Activated CD8-positive, alpha-beta memory T cell treated with anti-CD3 and anti-CD28 coated beads for 48 hours (primary cell): ENCODE measurements around the gene ANGPTL7.
"Not testable (repeated sequence)": the region's sequence is repeated elsewhere in the genome, so short reads cannot be mapped to it uniquely, and the experiment has no call there.

ENCODE experiments used
- DNase-seq, 3 experiments: peaks; one replicate each; pipeline ENCODE4 v3.0.0-alpha.2; 2020; ENCODE audit warnings: low read depth in 2 of 3, low spot score in 2 of 3

Gene ANGPTL7, protein sequence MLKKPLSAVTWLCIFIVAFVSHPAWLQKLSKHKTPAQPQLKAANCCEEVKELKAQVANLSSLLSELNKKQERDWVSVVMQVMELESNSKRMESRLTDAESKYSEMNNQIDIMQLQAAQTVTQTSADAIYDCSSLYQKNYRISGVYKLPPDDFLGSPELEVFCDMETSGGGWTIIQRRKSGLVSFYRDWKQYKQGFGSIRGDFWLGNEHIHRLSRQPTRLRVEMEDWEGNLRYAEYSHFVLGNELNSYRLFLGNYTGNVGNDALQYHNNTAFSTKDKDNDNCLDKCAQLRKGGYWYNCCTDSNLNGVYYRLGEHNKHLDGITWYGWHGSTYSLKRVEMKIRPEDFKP

GRCh38 chr1:11188858-11189451 is at the start of gene ANGPTL7:
Gene ANGPTL7, plus strand, starts transcription at chr1:11189355. Its CDS starts 225 bp downstream, at chr1:11189580.
- no peak for DNase-seq

- DNase-seq, result no peak
Observed at GRCh38 chr1:11142618-11143391, 46.4 kb upstream of the ANGPTL7 start.

DNA sequence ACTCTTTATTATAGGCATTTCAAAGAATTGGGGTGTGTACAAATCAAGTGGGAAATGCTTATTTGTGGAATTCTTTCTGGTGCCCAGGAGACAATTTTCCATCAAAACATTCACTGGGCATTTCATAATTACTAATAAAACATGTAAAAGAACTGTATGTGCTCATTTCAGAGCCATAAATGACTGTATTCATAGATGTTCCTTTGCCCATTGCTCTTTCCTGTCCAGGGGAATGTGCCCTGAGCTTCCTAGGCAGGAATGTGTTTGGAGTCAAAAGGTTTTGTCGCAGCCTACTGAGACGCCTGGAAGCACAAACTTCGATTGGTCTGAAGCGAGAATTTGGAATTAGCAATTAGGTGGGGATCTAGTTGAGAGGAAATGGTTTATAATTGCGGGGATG is 45.8 kb upstream of the ANGPTL7 start:
- DNase-seq, result no peak

- DNase-seq, result no peak
Observed at GRCh38 chr1:11143907-11144306, 45.2 kb upstream of the ANGPTL7 start.

GRCh38 chr1:11144570-11145256 is 44.4 kb upstream of the ANGPTL7 start:
- DNase-seq, result no peak

DNA sequence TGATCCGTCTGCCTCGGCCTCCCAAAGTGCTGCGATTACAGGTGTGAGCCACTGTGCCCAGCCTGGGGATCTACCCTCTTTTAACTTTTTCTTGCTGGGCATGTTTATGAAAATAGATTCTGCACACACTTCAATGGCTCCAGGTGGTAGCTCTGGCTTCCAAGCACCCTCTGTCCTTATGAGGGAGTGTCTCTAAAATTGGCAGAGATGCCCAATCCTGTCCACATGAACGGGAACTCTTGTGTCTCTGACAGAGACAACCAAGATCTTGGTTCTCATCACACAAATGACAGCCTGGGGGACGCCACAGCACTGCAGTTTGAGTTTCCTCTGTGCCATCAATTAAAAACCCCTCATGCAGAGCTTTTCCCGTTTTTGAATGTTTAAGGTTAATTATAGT is 43.4 kb upstream of the ANGPTL7 start:
- DNase-seq, result no peak

- no peak for DNase-seq
Observed at GRCh38 chr1:11147197-11147770, 41.9 kb upstream of the ANGPTL7 start.

- no peak for DNase-seq
Observed at GRCh38 chr1:11150326-11150725, 38.8 kb upstream of the ANGPTL7 start.

- DNase-seq, result no peak
Observed at GRCh38 chr1:11151114-11151513, 38.0 kb upstream of the ANGPTL7 start.

DNA sequence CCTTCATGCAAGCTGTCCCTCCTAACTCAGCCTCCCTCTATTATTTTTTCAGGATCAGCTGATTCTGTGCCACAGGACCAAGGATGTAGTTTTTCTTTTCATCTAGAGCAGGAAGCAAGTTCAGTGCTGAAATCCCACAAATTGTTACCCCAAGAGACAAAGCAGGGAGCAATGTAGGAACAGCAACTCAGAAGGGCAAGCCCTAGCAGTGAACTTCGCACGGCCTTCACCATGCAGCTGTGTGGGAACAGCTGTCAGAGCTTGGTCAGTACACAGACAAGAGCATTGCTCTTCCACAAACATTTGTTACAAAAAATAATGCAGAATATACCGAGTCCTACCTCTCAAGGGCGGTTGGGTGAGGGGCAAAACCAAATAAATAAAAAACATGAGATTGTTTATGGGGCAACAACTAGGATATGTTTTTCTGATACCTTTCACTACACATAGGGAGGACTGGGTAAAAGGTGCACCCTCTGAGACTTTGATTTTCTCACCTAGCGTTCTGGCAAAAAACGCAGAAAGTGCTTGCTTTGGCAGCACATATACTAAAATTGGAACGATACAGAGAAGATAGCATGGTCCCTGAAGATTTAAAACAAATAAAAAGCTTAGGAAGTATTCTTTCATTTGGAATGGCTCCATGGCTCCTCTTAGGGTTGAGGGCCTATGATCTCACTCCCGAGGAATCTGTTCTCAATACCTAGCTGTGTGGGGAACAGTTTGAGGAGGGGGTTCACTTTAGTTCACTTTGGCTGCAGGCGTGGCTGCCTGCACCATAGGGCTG is 37.1 kb upstream of the ANGPTL7 start:
- DNase-seq, result no peak

- DNase-seq, result no peak
Observed at GRCh38 chr1:11152755-11153154, 36.4 kb upstream of the ANGPTL7 start.

DNA sequence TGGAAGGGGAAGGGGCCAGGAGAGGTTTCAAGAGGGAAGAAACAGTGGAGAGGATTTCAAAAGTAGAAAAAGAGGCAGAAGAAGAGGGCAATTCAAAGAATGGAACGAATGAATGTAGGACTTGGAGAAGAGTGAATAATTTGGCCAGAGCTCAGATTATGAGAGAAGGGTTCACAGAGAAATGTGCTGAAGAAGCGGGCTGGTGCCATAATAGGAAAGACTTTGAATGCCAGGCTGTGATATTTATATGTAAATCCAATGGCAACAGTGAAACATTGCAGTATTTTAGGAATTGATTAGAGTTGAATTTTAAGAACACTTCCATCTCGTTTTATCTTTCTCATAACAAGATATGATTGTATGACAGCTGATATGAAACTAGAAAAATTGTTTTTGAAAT is 36.0 kb upstream of the ANGPTL7 start:
- DNase-seq, result no peak

- no peak for DNase-seq
Observed at GRCh38 chr1:11156441-11156840, 32.7 kb upstream of the ANGPTL7 start.

DNA sequence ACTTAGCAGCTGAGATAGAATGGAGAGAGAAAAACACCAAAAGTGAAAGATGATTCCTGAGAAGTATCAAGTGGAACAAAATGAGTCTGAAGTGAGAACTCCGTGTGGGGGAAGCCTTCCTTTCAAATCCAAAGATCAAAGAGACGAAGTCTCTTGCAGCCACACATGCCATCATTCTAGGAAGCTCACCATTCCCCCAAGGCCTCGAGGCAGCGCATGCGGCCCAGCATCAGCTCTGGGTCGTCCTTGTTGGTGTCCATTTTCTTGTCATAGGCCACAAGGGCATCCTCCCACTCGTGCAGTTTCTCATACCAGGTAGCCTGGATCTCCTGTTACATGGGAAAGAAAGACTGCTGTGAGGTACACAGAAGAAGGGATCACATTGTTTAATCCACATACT is 32.2 kb upstream of the ANGPTL7 start:
- no peak for DNase-seq

DNA sequence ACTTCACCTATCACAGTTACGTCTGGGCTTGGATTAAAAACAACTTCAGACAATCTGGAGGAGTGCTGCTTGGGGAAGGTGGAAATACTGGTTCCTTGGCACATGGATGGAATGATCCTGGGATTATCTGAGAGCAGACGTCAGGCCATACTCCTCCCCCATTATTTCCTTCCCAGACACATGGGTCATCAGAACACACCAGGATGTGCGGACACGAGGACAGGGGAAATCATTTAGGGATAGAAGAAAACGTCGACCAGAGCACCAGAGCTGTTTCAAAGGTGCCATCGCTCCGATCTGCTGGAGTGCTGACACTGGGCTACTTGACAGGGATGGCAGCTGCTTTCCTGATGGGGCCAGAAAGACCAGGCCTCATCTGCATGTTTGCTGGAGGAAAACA is 31.8 kb upstream of the ANGPTL7 start:
- no peak for DNase-seq

DNA sequence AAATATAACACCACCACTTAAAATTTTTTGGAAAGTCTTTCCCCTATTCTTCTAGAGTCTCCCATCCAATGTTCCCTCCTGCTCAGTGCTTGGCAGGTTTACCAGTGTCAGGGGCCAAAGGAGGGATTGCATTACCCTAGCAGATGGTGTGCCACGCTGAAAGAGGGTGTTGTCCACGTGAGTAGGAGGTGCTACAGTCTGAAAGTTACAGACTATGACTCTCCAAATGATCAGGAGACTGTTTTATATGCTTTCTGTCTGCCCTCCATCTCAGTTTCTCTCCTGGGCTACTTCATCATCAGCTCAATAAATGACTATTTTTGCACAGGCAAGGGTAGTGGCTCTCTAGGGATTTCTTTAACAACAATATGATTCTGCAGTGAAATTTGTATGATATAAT is 31.3 kb upstream of the ANGPTL7 start:
- DNase-seq, result no peak

DNA sequence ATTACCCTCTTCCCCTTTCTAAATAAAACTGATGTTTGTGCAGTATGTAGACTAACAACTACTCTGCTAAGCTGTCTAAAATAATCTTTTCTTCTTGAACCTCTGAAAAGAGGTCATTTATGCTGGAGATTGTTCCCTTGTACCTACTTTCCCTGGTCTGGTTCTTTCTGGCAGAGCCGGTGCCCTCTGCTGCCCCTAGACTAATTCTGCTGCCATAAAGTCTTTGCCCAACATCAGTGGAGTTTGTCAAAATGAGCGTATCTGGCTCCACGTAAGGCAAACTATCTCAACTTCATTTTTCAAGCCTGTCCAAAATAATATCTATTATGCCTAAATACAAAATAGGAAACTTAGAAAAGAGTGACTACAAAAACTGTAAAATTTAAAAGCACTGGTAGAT is 30.9 kb upstream of the ANGPTL7 start:
- no peak for DNase-seq

DNA sequence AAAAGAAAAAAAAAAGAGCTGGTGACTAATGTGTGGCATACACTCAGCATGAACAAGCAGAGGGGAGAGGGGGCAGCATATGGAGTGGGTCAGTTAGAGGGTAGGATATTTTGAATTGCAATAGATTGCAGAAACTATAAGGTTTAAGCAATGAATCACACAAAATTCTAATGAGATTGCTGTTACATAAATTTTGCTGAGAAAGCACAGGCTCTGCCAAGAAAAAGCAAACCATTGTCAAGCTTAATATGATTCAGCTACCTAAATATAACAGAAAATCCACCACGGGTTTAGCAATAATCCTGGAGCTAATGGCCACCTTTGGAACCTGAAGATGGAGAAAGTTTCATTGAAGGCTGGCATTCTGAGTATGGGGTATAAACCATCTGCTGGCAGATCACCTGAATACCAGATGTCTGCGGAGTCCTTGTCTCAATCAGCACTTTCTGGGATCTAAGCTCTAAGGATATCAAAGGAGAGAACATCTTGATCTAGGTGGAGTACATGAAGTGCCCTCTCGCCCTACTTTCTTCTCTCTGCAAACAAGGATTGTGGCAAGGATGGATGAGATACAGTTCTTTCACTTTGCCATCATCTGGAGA is 30.3 kb upstream of the ANGPTL7 start:
- DNase-seq, result no peak

- not testable (repeated sequence) for DNase-seq
Observed at GRCh38 chr1:11162752-11163151, 26.4 kb upstream of the ANGPTL7 start.

DNA sequence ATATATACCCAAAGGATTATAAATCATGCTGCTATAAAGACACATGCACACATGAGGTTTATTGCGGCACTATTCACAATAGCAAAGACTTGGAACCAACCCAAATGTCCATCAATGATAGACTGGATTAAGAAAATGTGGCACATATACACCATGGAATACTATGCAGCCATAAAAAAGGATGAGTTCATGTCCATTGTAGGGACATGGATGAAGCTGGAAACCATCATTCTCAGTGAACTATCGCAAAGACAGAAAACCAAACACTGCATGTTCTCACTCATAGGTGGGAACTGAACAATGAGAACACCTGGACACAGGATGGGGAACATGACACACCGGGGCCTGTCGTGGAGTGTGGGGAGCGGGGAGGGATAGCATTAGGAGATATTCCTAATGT is 22.4 kb upstream of the ANGPTL7 start:
- not testable (repeated sequence) for DNase-seq
